Measurements from ENCODE around the gene CHKB.

The CHKB gene

GRCh38 chr22:50571264-50572175 lies 11.1 kb downstream of the CHKB start:
- no peak for DNase-seq

DNA sequence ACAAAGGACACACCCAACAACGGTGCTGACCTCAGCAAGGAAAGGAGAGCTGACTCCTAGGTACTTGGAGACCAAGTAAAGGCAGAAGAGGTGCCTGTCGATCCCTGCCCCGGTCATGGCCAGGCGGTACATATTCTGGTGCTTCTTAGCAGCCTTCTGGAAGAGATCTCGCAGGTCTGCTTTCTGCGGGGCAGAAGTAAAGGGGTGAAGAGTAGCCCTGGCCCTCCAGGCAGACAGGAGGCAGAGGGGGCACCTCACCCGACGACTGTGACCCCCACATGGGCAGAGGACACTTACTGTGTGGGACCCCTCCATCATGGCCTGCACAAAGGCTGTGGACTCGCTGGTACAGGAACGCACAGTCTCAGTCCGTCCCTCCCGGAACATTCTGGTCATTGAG lies 11.8 kb downstream of the CHKB start:
- DNase-seq, result no peak

DNA sequence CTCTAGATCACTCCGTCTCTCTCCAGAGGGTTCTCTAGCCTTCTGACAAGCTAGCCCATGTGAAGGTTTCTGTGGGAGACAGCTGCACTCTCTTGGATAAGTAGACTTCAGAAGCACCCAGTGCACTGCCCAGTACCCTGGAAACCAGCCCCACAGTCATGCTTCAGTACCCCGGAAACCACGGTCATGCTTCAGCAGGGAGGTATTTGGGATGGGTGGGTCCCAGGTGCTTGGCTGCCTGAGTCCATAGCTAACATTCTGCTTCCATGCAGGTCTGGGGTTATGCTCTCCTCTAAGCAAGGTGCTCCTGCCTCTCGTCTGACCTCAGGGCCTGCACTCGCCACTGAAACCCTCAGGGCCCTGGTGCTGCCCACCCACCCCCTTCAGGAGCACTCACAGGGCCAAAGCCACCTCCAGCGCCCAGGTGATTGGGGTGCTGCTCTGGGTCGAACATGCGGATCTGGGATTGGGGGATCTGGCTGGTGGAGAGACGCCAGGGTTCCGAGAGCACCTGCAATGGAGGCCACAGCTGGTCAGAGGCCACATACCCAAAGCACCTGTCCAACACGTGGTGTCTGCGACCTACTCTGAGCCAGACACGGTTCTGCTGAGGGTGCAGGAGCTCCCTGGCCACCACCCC lies 12.6 kb downstream of the CHKB start:
- DNase-seq, result no peak

- no peak for DNase-seq
Measured at GRCh38 chr22:50569041-50569459, 13.6 kb downstream of the CHKB start.

GRCh38 chr22:50568626-50569025 lies 14.0 kb downstream of the CHKB start:
- DNase-seq, result no peak

DNA sequence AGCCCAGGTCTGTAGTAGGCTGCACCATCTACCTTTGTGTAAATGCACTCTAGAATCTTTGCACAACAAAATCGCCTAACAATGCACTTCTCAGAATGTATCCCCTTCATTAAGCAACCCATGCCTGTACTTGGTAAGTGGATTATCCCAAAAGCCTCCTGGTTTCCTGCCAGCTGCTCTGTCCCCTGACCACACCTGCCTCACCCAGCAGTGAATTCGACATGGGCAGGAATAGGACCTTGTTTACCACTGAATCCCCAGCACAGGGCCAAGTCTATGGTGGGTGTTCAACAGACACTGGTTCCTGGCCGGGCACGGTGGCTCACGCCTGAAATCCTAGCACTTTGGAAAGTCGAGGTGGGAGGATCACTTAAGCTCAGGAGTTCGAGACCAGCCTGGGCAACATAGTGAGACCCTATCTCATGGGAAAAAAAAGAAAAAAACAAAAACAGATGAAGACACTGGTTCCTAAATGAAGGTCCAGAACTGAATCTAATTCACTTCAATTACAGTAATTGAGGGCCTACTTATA lies 14.9 kb downstream of the CHKB start:
- no peak for DNase-seq

DNA sequence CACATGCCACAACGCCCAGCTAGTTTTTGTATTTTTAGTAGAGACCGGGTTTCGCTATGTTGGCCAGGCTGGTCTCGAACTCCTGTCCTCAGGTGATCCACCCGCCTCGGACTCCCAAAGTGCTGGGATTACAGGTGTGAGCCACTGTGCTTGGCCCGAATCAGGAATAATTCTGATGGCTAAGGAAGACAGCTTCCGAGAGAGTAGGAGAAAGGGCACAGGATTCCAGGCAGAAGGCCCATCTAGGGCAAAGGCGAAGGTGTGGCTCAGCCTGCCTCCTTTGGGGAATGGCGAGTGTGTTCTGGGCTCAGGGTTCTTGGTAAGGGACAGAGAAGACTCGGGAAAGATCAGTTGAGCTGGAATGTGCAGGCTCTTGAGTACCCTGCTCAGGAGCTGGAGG lies 18.4 kb downstream of the CHKB start:
- no peak for DNase-seq

GRCh38 chr22:50563413-50564160 lies 19.1 kb downstream of the CHKB start:
- DNase-seq, result no peak

DNA sequence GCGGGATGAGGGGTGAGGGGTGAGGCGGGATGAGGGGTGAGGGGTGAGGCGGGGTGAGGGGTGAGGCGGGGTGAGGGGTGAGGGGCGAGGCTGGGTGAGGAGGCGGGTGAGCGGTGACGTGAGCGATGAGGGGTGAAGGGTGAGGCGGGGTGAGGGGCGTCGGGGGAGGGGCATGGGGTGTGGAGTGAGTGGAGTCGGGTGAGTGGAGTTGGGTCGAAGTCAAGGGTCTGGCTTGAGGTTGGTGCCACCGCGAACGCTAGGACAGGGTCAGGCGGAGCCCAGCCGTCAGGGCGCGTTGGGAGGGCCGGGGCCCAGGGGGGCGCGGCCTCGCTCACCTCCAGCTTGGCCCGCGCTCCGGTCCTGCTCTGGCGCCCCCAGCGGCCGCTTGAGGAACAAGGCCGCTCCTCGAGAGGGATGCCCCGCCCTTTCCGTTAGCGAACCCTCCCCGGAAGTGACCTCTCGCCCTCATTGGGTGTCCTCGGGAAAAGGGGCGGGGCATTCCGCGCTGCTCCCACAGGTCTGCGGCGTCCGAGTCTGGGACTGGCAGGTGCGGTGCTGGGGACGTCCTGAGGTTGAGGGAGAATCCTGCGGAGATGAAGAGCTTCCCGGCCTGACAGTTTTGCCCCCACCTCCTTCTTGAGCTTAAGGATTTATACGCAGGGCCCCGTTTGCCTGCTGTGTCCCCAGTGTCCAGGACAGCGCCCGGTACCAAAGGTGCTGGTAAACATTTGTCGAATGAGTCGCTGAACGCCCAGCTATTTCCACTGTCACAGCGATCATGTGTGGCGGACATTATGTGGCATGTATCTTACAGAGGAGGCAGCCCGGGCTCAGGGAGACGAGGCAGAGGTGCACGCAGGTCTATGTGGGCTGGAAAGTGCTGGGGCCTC lies 19.9 kb downstream of the CHKB start, which contains the start of gene SYCE3:
Gene SYCE3 (minus strand): TSS at position 397 of the 890 bp plus-strand sequence. CDS start 6,514 bp downstream, outside the sequence.
- peak; percentile 63 for DNase-seq

DNA sequence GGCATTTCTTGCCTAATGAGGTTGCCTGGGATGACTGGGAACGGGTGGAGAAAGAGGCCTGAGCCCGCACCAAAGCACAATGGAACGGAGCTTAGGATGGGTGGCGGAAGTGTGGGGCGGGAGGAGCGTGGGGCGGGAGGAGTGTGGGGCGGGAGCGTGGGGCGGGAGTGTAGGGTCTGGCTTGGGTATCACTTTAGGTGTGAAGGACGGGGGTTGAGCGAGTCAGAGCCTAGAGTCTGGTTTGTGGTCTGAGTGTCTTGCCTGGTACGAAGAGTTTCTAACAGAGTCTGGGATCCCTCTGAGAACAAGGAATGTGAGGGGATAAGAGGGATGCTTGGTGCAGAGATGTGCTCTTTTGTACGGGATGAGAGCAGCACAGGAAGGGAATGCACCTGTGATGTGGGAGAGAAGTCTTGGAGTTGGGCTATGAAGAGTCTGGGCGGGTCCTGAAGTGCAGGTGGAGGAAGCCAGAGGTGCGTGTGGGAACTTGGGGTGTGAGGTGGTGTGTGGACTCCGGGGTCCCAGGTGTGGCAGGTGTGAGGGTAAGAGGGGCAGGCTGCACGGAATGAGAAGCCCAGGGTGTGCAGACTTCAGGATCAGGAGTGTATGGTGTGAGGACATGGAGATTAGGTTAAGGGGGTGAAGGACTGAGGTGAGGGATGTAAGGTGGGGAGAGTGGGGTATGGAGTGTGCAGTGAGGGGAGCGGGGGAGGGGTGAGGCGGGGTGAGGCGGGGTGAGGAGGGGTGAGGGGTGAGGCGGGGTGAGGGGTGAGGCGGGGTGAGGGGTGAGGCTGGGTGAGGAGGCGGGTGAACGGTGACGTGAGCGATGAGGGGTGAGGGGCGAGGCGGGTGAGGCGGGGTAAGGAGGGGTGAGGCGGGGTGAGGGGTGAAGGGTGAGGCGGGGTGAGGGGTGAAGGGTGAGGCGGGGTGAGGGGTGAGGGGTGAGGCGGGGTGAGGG lies 21.0 kb downstream of the CHKB start:
- DNase-seq, result no peak

GRCh38 chr22:50560034-50560433 lies 22.6 kb downstream of the CHKB start:
- DNase-seq, result no peak

DNA sequence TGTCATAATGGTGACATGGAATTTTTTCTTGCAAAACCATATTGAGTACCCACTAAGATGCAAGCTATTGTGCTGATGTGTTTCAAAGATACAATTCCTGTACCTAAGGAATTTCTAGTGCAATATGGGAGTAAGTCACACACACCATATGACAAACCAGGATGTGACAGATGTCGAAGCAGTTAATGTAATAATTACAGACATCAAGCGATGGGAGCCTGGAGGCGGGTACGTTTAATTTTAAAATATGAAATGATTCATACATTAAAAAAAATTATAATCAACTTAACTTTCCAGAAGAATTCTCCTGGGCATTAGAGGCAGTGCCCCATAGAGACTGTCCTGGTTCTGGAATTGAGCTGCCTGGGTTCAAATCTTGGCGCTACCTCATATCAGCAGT lies 25.9 kb downstream of the CHKB start:
- no peak for DNase-seq

DNA sequence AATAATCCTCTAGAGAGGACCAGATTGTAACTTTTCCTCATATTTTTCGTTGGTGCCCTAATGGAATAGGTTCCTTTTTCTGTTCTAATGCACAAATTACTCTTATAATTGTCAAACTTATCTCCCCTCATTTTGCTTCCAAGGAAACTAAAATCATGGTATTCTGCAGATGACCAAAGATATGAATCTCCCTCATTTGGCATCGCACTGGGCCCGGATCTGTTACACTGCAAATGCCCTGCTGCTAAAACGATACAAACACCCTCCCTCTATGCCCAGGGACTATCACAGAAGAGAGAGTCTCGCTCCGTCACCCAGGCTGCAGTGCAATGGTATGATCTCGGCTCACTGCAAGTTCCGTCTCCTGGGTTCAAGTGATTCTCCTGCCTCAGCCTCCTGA lies 29.3 kb downstream of the CHKB start:
- no peak for DNase-seq

DNA sequence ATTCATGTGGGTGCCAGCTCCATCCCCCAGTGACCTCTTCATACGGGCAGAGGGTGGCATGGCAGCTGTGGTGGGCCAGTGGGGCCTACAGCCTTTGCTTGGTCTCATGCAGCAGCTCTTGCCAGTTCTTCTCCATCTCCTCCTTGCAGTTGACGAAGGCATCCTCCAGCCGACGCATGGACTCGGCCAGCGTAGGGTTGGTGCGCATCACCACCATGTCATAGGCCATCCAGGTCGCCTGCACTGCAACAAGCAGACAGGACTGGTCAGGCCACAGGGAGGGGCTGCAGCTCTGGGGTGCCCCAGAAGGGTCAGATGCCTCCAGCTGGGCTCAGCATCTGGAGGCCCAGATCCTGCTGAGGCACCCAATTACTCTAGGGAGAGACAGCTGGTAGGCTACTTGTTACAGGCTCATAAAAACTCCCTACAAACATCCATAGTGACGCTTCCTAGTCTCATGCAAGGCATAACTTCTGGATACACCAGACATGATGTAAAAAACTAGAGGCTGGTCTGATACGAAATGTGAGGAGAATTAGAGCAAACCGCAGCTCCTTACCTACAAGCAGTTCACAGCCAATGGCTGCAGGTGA lies 31.4 kb downstream of the CHKB start:
- no peak for DNase-seq

GRCh38 chr22:50550395-50550794 lies 32.3 kb downstream of the CHKB start:
- no peak for DNase-seq

DNA sequence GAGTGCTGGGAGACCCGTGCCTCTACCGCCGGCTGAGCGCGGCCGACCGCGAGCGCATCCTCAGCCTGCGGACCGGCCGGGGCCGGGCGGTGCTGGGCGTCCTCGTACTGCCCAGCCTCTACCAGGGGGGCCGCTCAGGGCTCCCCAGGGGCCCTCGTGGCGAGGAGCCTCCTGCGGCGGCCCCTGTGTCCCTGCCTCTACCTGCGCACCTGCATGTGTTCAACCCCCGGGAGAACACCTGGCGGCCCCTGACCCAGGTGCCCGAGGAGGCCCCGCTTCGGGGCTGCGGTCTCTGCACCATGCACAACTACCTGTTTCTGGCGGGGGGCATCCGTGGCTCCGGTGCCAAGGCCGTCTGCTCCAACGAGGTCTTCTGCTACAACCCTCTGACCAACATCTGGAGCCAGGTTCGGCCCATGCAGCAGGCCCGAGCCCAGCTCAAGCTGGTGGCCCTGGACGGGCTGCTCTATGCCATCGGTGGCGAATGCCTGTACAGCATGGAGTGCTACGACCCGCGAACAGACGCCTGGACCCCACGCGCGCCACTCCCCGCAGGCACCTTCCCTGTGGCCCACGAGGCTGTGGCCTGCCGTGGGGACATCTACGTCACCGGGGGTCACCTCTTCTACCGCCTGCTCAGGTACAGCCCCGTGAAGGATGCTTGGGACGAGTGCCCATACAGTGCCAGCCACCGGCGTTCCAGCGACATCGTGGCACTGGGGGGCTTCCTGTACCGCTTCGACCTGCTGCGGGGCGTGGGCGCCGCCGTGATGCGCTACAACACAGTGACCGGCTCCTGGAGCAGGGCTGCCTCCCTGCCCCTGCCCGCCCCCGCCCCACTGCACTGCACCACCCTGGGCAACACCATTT lies 33.5 kb downstream of the CHKB start:
- no peak for DNase-seq

GRCh38 chr22:50548040-50548920 lies 34.4 kb downstream of the CHKB start:
- no peak for DNase-seq

DNA sequence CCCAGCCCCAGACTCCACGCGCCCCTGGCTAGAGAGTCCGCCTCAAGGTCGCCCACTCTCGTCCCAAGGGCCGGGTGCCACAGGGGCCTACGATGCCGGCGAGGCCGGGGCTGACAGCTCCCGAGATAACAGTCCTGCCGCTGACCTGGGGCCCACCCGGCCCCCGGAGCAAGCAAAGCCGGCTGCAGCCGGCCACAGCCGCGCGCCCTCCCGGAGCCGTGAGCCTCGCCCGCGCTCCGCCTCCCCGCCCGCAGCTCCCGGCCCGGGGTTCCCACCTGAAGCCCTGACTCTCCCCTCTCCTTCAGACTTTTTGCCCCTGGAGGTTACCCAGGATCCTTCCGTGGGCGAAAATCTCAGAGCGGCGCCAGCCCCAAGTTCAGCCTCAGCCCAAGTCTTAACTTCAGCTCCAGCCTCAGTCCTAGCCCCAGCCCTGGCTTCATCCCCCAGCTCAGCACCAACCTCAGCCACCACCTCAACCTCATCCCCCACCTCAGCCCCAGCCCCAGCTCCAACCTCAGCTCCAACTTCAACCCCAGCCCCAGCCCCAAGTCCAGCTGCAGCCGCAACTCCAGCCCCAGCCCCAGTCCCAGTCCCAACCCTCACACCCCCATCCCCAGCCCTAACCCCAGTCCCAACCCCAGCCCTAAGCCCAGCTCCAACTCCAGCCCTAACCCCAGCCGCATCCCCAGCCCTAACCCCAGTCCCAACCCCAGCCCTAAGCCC lies 35.2 kb downstream of the CHKB start:
- DNase-seq, result no peak

Measured in NCI-H1417 treated with DMSO at 0.1 percent for 48 hours (cell line).